K562 (cell line): ENCODE measurements around the gene PLEKHO2. TPM values are rescaled to one million over a fixed set of nuclear protein-coding genes. Genes with fewer than 3 reads are reported as not detected.

Experiments
- ATAC-seq: fragments of 200-7000 bp; cut with Tn5 transposase; 3 replicates; pipeline ENCODE4 v1.9.1; 2020; ENCODE audit warnings: moderate library complexity
- BruUV-seq: library from RNA; stranded (reverse); fragments of 400-500 nt; replicated peaks from 2 replicates; lab custom pipeline; 2021; lab: Mats Ljungman, UMichigan
- CTCF ChIA-PET: fragments of 300-600 bp; formaldehyde crosslinking; extraction: SDS; loops from one replicate; lab custom pipeline; 2021; ENCODE audit warnings: low intra/inter-chr PET ratio; lab: Yijun Ruan, JAX
- POLR2A ChIA-PET: fragments of 300-600, 350-650 bp; sonication (Branson Sonifier 250); formaldehyde crosslinking; extraction: SDS; loops from one replicate; lab custom pipeline; 2021; ENCODE audit warnings: antibody characterized with exemption, inconsistent platforms; lab: Yijun Ruan, JAX
- DNase-seq, 4 experiments: peaks; one replicate each; pipeline versions ENCODE4 v3.0.0 to v3.0.0-alpha.2; 2011 to 2018; ENCODE audit warnings: low spot score in 3 of 4, mixed read lengths in 3 of 4; ENCODE audit errors: extremely low read depth in 1 of 4
- FAIRE-seq: peaks from 2 replicates; lab custom pipeline; 2011; peaks lifted over from hg19 to GRCh38; lab: Jason Lieb, UNC
- H2AFZ ChIP-seq: 2 replicates; pipeline ENCODE4 v1.6.0; 2011; ENCODE audit warnings: low read depth, low read length, control low read depth, inconsistent platforms
- H3K27ac ChIP-seq: fragments of 200-600 bp; 3 replicates; pipeline ENCODE4 v1.8.0; 2011; ENCODE audit warnings: low read depth, mild to moderate bottlenecking, control low read depth, inconsistent platforms, low read length, moderate library complexity, mixed read lengths; ENCODE audit errors: extremely low read depth
- H3K27me3 ChIP-seq, 2 experiments: fragments of 300-600 bp in 1 of 2; 2 replicates in 1 of 2; 3 replicates in 1 of 2; pipeline versions ENCODE4 v1.6.0 to v1.8.0; 2011; ENCODE audit warnings: inconsistent platforms in 2 of 2, low read length in 2 of 2, mild to moderate bottlenecking in 1 of 2, mixed read lengths in 1 of 2, moderate library complexity in 1 of 2; ENCODE audit not compliant: control insufficient read depth in 2 of 2, insufficient read depth in 2 of 2
- H3K36me3 ChIP-seq: fragments of 300-600 bp; 3 replicates; pipeline ENCODE4 v1.8.0; 2011; ENCODE audit warnings: mild to moderate bottlenecking, low read length, inconsistent platforms; ENCODE audit not compliant: control insufficient read depth, insufficient read depth
- H3K4me1 ChIP-seq, 2 experiments: fragments of 200-600 bp in 1 of 2; replicated peaks in 1 of 2; 2 replicates in 1 of 2; 3 replicates in 1 of 2; pipeline versions ENCODE4 v1.5.1 to v1.8.0; 2011; ENCODE audit warnings: inconsistent platforms in 2 of 2, low read length in 2 of 2, mild to moderate bottlenecking in 1 of 2, mixed read lengths in 1 of 2, moderate library complexity in 1 of 2; ENCODE audit not compliant: control insufficient read depth in 2 of 2, insufficient read depth in 2 of 2
- H3K4me2 ChIP-seq: 2 replicates; pipeline ENCODE4 v1.6.1; 2011; ENCODE audit warnings: low read length, control low read depth, inconsistent platforms, mixed read lengths; ENCODE audit not compliant: insufficient read depth
- H3K4me3 ChIP-seq: fragments of 200-600 bp; sonication (generic), shearing (Covaris generic); 2 replicates; pipeline ENCODE4 v1.5.1; 2016; ENCODE audit warnings: control low read depth, inconsistent platforms
- H3K79me2 ChIP-seq: fragments of 200-600 bp; 3 replicates; pipeline ENCODE4 v1.8.0; 2011; ENCODE audit warnings: low read length, inconsistent platforms; ENCODE audit not compliant: control insufficient read depth, insufficient read depth
- H3K9ac ChIP-seq, 2 experiments: 2 replicates each; pipeline versions ENCODE4 v1.6.0 to v1.6.1; 2011; ENCODE audit warnings: low read depth in 2 of 2, low read length in 2 of 2, control low read depth in 1 of 2, inconsistent platforms in 1 of 2, mild to moderate bottlenecking in 1 of 2, mixed read lengths in 1 of 2; ENCODE audit not compliant: insufficient read depth in 1 of 2
- H3K9me1 ChIP-seq: one replicate; pipeline ENCODE4 v1.6.0; 2011; ENCODE audit warnings: inconsistent platforms, mild to moderate bottlenecking, low read length, moderate library complexity; ENCODE audit not compliant: control insufficient read depth, insufficient read depth
- H3K9me3 ChIP-seq: replicated peaks from 2 replicates; pipeline ENCODE4 v1.5.1; 2011; ENCODE audit warnings: low read depth, low read length, inconsistent platforms; ENCODE audit not compliant: control insufficient read depth, insufficient read depth
- H4K20me1 ChIP-seq: replicated peaks from 2 replicates; pipeline ENCODE4 v1.6.1; 2011; ENCODE audit warnings: low read length, inconsistent platforms, mixed read lengths; ENCODE audit not compliant: control insufficient read depth, insufficient read depth
- BRCA1 ChIP-seq, 2 experiments: fragments of 450-650 bp in 1 of 2; sonication (generic) in 1 of 2; formaldehyde crosslinking in 1 of 2; IDR thresholded peaks; 2 replicates each; pipeline versions ENCODE4 v1.5.0 to v1.6.1; 2017 to 2020; ENCODE audit warnings: mild to moderate bottlenecking in 1 of 2, missing genetic modification reagents in 1 of 2
- DPF2 ChIP-seq: fragments of 450-650 bp; IDR thresholded peaks from 2 replicates; pipeline ENCODE4 v1.6.1; 2016
- ETV1 ChIP-seq: fragments of 450-650 bp; conservative IDR thresholded peaks from 2 replicates; pipeline ENCODE4 v1.6.1; 2016; ENCODE audit warnings: missing genetic modification characterization, control low read depth, low read depth, missing compliant biosample characterization
- HMGN3 ChIP-seq: IDR thresholded peaks from 2 replicates; pipeline ENCODE4 v1.6.1; 2011; ENCODE audit warnings: borderline replicate concordance, low read depth, mild to moderate bottlenecking, mixed read lengths, low read length; ENCODE audit not compliant: insufficient read length; ENCODE audit errors: extremely low read depth
- HNRNPH1 ChIP-seq: fragments of 200-400 bp; formaldehyde crosslinking; optimal IDR thresholded peaks from 2 replicates; pipeline ENCODE3; 2017; ENCODE audit warnings: low read depth, mild to moderate bottlenecking, low read length, moderate library complexity
- LEF1 ChIP-seq: fragments of 450-650 bp; IDR thresholded peaks from 2 replicates; pipeline ENCODE4 v1.6.1; 2016; ENCODE audit warnings: mild to moderate bottlenecking
- MEF2A ChIP-seq: IDR thresholded peaks from 2 replicates; pipeline ENCODE4 v1.6.1; 2011; ENCODE audit warnings: low read depth, mild to moderate bottlenecking, low read length, moderate library complexity; ENCODE audit not compliant: control insufficient read depth
- NCOA6 ChIP-seq: fragments of 450-650 bp; IDR thresholded peaks from 2 replicates; pipeline ENCODE4 v1.6.1; 2017; ENCODE audit warnings: mild to moderate bottlenecking
- OTX1 ChIP-seq: fragments of 450-650 bp; formaldehyde crosslinking; IDR thresholded peaks from 2 replicates; pipeline ENCODE4 v1.4.0; 2022; ENCODE audit warnings: mild to moderate bottlenecking
- SAP30 ChIP-seq: fragments of 200-600 bp; sonication (generic); IDR thresholded peaks from 2 replicates; pipeline ENCODE4 v1.6.1; 2012; ENCODE audit warnings: borderline replicate concordance, low read depth, mild to moderate bottlenecking, moderate library complexity, low read length, control low read depth, inconsistent platforms; ENCODE audit not compliant: insufficient read depth, poor library complexity, severe bottlenecking
- TFAM ChIP-seq: fragments of 250-450 bp; sonication (Bioruptor Pico); conservative IDR thresholded peaks from 2 replicates; pipeline ENCODE4 v1.5.0; 2021; ENCODE audit warnings: mild to moderate bottlenecking, moderate library complexity
- ZKSCAN1 ChIP-seq: fragments of 150-350 bp; IDR thresholded peaks from 2 replicates; pipeline ENCODE4 v1.6.1; 2016; ENCODE audit warnings: low read depth, low read length
- ZNF282 ChIP-seq: sonication (generic); formaldehyde crosslinking; IDR thresholded peaks from 2 replicates; pipeline ENCODE4 v1.8.1; 2023; ENCODE audit warnings: missing genetic modification reagents
- ZNF668 ChIP-seq: fragments of 250-450 bp; sonication (Bioruptor Pico); IDR thresholded peaks from 2 replicates; pipeline ENCODE4 v1.8.0; 2022; ENCODE audit warnings: mild to moderate bottlenecking, inconsistent platforms
- WGBS: fragments of 100-300 bp; shearing (Covaris generic); methylation state at CpG from one replicate; pipeline ENCODE4 v1.1.6; 2016; ENCODE audit warnings: low coverage, mixed read lengths; ENCODE audit not compliant: insufficient coverage; ENCODE audit errors: missing lambda C conversion rate; 5-methylcytosine and 5-hydroxymethylcytosine counted together
- in situ Hi-C: fragments of 300-500 bp; cut with MboI; formaldehyde crosslinking; loops from 4 replicates; pipeline ENCODE4 v1.15.0; 2018; ENCODE audit warnings: inconsistent platforms, mixed read lengths
- intact Hi-C: fragments of 100-400 bp; cut with micrococcal nuclease; formaldehyde crosslinking; loops from 2 replicates; pipeline ENCODE4 v1.14.2; 2022
- polyA plus RNA-seq, 8 experiments: library from polyadenylated mRNA; depleted of rRNA in 4 of 8; stranded (reverse) in 5 of 8; unstranded in 3 of 8; fragments of >200 nt; fragmentation: Nextera tagmentation in 2 of 8; fragmentation: Illumina TruSeq in 1 of 8; extraction: Ambion mirVana in 2 of 8; extraction: Trizol in 1 of 8; gene quantifications; 2 replicates each; pipeline versions ENCODE4 v1.2.1 to v1.2.3, GENCODE V29; 2011 to 2014; ENCODE audit warnings: inconsistent platforms in 1 of 8, missing spikeins in 1 of 8
- total RNA-seq, 7 experiments: library from RNA; depleted of rRNA in 6 of 7; stranded (reverse); fragments of >200 nt in 6 of 7; fragmentation: Illumina TruSeq in 2 of 7; extraction: Trizol in 2 of 7; gene quantifications; 2 replicates each; pipeline versions ENCODE4 v1.2.1 to v1.2.3, GENCODE V29; 2011 to 2021; ENCODE audit warnings: low replicate concordance in 1 of 7
- TF ChIP-seq, protein P1 (sequence below), 2 experiments: fragments of 200-800 bp in 1 of 2; sonication (Bioruptor generic) in 1 of 2; sonication (generic) in 1 of 2; formaldehyde crosslinking in 1 of 2; IDR thresholded peaks in 1 of 2; conservative IDR thresholded peaks in 1 of 2; 2 replicates each; pipeline versions ENCODE4 v1.5.0 to v1.6.1; 2016 to 2020; ENCODE audit warnings: missing compliant biosample characterization in 1 of 2, missing genetic modification characterization in 1 of 2, missing genetic modification reagents in 1 of 2

The PLEKHO2 gene
- total and polyA plus RNA-seq, 9 of the 15 experiments (the other 6 are each of a cell fraction or from before 2014, with no cell fraction given), result 0.24 to 8.8 (median 5.5) TPM

DNA sequence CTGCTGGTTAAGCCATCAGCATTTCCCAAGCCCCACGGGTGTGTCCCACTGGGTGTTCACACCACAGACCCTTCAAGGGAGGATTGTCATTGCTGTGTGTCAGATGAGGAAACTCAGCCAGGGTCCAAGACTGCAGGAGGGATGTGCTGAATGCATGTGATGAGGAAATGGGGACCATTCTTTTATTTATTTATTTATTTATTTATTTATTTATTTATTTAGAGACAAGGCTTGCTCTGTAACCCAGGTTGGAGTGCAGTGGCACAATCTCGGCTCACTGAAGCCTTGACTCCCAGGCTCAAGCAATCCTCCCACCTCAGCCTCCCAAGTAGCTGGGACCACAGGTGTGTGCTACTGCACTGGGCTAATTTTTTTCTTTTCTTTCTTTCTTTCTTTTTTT, 37.1 kb upstream of the PLEKHO2 start:
- no peaks in the 10 kb centered on the region for H3K79me2 ChIP-seq

DNA sequence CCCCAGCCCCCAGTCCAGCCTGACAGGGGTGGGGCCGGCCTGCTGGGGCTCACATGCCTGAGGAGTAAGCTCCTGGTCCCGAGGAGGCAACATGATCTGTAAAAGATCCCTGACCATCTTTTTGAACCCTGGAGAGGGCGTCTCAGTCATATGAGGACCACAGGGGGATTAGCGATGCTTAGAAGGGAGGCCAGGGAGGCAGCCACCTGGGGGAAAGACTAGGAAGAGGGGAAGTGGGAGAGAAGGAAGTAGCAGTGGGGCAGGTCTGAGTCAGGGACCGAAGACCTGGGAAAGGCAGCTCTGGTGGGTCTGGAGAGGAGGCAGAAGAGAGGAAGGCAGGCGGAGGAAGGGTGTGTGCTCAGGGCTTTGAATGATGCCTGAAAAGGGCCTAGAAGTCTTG, 35.2 kb upstream of the PLEKHO2 start:
- Histone ChIP-seq H3K36me3 (no peaks in the 10 kb centered on the region), H3K4me2 (no peak overlapping the region), H3K4me1 (peaks cover 9 to 15% of the 10 kb centered on the region in 2 experiments; a peak in 4 of 5 replicates), H3K27ac (no peak overlapping the region), H3K27me3 (peaks cover 5 to 7% of the 10 kb centered on the region in 2 experiments; a peak in 2 of 5 replicates), H3K9me1 (no peaks in the 10 kb centered on the region), H2AFZ (no peak overlapping the region), H4K20me1 (no peaks in the 10 kb centered on the region; the same call in none of the 2 replicates), H3K9ac (no peak overlapping the region), H3K9me3 (no peaks in the 10 kb centered on the region), H3K79me2 (no peaks in the 10 kb centered on the region), H3K4me3 (no peak overlapping the region)
- DNase-seq (no peak), FAIRE-seq (no peak), ATAC-seq (no peak)
- ChIA-PET CTCF (no interaction called here), POLR2A (interaction anchor here (1.4 kb wide), 1 partner anchor 14 kb away, joined by 4 read pairs; no protein-coding TSS in a partner anchor)
- intact Hi-C loops (no loop called here), in situ Hi-C loops (no loop called here)
- WGBS, result 3% methylated on average over 3 of the region's 6 CpGs
- BruUV-seq, result no TSS peak
- TF ChIP-seq TFAM (CRISPR knock-in tag), result no peak
- TF ChIP-seq SAP30, result no peak
- TF ChIP-seq HNRNPH1, result no peak
- TF ChIP-seq, protein P1, sequence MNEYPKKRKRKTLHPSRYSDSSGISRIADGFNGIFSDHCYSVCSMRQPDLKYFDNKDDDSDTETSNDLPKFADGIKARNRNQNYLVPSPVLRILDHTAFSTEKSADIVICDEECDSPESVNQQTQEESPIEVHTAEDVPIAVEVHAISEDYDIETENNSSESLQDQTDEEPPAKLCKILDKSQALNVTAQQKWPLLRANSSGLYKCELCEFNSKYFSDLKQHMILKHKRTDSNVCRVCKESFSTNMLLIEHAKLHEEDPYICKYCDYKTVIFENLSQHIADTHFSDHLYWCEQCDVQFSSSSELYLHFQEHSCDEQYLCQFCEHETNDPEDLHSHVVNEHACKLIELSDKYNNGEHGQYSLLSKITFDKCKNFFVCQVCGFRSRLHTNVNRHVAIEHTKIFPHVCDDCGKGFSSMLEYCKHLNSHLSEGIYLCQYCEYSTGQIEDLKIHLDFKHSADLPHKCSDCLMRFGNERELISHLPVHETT (CRISPR knock-in tag; conservative IDR thresholded peaks at IDR 0.05 in 1 of 2, IDR thresholded peaks at IDR 0.05 in 1 of 2), result no peak
- TF ChIP-seq BRCA1 (IDR thresholded peaks at IDR 0.05), result no peak
- no peak for TF ChIP-seq BRCA1 (CRISPR knock-in tag; IDR thresholded peaks at IDR 0.05)
- TF ChIP-seq LEF1, result no peak
- no peak for TF ChIP-seq ETV1 (tag)
- TF ChIP-seq NCOA6, result no peak
- TF ChIP-seq MEF2A, result no peak

More for the DNA sequence above, 37.1 kb upstream of the PLEKHO2 start:
- DNase-seq, result no peak
- FAIRE-seq, result no peak
- Histone ChIP-seq H3K4me2 (no peak overlapping the region), H3K27me3 (peaks cover 5 to 7% of the 10 kb centered on the region in 2 experiments; a peak in 2 of 5 replicates)
- WGBS, result 0% methylated on average over 2 of the region's 2 CpGs
- TF ChIP-seq OTX1 (CRISPR knock-in tag), result no peak
- TF ChIP-seq HMGN3, result no peak
- no peak for TF ChIP-seq ZNF282
- TF ChIP-seq ZKSCAN1, result no peak
- no peak for TF ChIP-seq ZNF668 (CRISPR knock-in tag)
- TF ChIP-seq DPF2, result no peak
- TF ChIP-seq, all 486 proteins: peak for 0
- no peaks in the 10 kb centered on the region for H3K9me3 ChIP-seq
- H3K9me1 ChIP-seq, result no peaks in the 10 kb centered on the region
- no peak overlapping the region for H3K4me3 ChIP-seq
- no TSS peak for BruUV-seq
- no peaks in the 10 kb centered on the region; the same call in none of the 2 replicates for H4K20me1 ChIP-seq
- POLR2A ChIA-PET, result interaction anchor here (0.7 kb wide), 1 partner anchor 18 kb away, joined by 3 read pairs; no protein-coding TSS in a partner anchor
- ATAC-seq, result no peak
- no peak overlapping the region for H3K27ac ChIP-seq
- H3K4me1 ChIP-seq, result peaks cover 4 to 10% of the 10 kb centered on the region in 2 experiments; a peak in 3 of 5 replicates
- in situ Hi-C loops, result no loop called here
- no peaks in the 10 kb centered on the region for H3K36me3 ChIP-seq
- CTCF ChIA-PET, result no interaction called here
- H2AFZ ChIP-seq, result no peak overlapping the region
- intact Hi-C loops, result no loop called here
- no peak overlapping the region for H3K9ac ChIP-seq
